ENCODE data around the gene PRR33.

The PRR33 gene

GRCh38 chr11:1927848-1928469 lies 36.3 kb upstream of the PRR33 start:
- no peak for DNase-seq (ENCODE audit: low spot score)

GRCh38 chr11:1927026-1927847 lies 35.5 kb upstream of the PRR33 start:
- no peak for DNase-seq (ENCODE audit: low spot score)

- DNase-seq (ENCODE audit: low spot score), result no peak
These were observed 34.7 kb upstream of the PRR33 start for GRCh38 chr11:1926156-1927025.

GRCh38 chr11:1925373-1926155 lies 33.9 kb upstream of the PRR33 start:
- DNase-seq (ENCODE audit: low spot score), result no peak

GRCh38 chr11:1924646-1925372 lies 33.1 kb upstream of the PRR33 start:
- DNase-seq (ENCODE audit: low spot score), result no peak

- no peak for DNase-seq (ENCODE audit: low spot score)
These were observed 32.5 kb upstream of the PRR33 start for GRCh38 chr11:1924181-1924580.

- DNase-seq (ENCODE audit: low spot score), result no peak
These were observed 31.7 kb upstream of the PRR33 start for GRCh38 chr11:1923201-1923956.

GRCh38 chr11:1922481-1923081 lies 30.9 kb upstream of the PRR33 start:
- no peak for DNase-seq (ENCODE audit: low spot score)

GRCh38 chr11:1921574-1922141 lies 30.0 kb upstream of the PRR33 start:
- DNase-seq (ENCODE audit: low spot score), result no peak

- DNase-seq (ENCODE audit: low spot score), result no peak
These were observed 29.3 kb upstream of the PRR33 start for GRCh38 chr11:1920909-1921573.

- DNase-seq (ENCODE audit: low spot score), result no peak
These were observed 28.6 kb upstream of the PRR33 start for GRCh38 chr11:1920128-1920908.

- no peak for DNase-seq (ENCODE audit: low spot score)
These were observed 27.9 kb upstream of the PRR33 start, which contains the start of gene TNNT3 for GRCh38 chr11:1919391-1920127. Gene TNNT3, plus strand, starts transcription at chr11:1919703. Its CDS starts 3,172 bp downstream, at chr11:1922875.

GRCh38 chr11:1918436-1919315 lies 27.0 kb upstream of the PRR33 start:
- no peak for DNase-seq (ENCODE audit: low spot score)

GRCh38 chr11:1917523-1918435 lies 26.1 kb upstream of the PRR33 start:
- no peak for DNase-seq (ENCODE audit: low spot score)

- DNase-seq (ENCODE audit: low spot score), result no peak
These were observed 25.4 kb upstream of the PRR33 start for GRCh38 chr11:1916986-1917522.

All from CD4-positive, alpha-beta T cell treated with Interleukin-2 at 100 ng/mL for 4 hours (primary cell).